GM12878 (cell line): ENCODE data around the gene ARAF. TPM values are rescaled to one million over a fixed set of nuclear protein-coding genes. Genes with fewer than 3 reads are reported as not detected.

ENCODE experiments used
- ATAC-seq: fragments of 200-7000 bp; cut with Tn5 transposase; 3 replicates; pipeline ENCODE4 v1.9.1; 2020; ENCODE audit warnings: mild to moderate bottlenecking, moderate library complexity
- BruUV-seq: library from RNA; stranded (reverse); fragments of 400-500 nt; replicated peaks from 2 replicates; lab custom pipeline; 2021; lab: Mats Ljungman, UMichigan
- CTCF ChIA-PET: fragments of 300-600 bp; sonication (Branson Sonifier 250); formaldehyde crosslinking; extraction: SDS; loops from one replicate; lab custom pipeline; 2021; ENCODE audit warnings: inconsistent platforms; lab: Yijun Ruan, JAX
- POLR2A ChIA-PET: fragments of 350-600 bp; formaldehyde crosslinking; extraction: SDS; loops from one replicate; lab custom pipeline; 2021; ENCODE audit warnings: inconsistent platforms; lab: Charles Lee
- RAD21 ChIA-PET: fragments of 300-600 bp; sonication (Branson Sonifier 250); formaldehyde crosslinking; loops from one replicate; lab custom pipeline; 2023; ENCODE audit warnings: antibody characterized with exemption; ENCODE audit not compliant: unreplicated experiment; lab: Charles Lee
- SMC1A ChIA-PET: fragments of 300-600 bp; sonication (Branson Sonifier 250); formaldehyde crosslinking; loops from one replicate; lab custom pipeline; 2023; ENCODE audit not compliant: unreplicated experiment, uncharacterized antibody; lab: Charles Lee
- DNase-seq: peaks from one replicate; pipeline ENCODE4 v3.0.0-alpha.2; 2011; ENCODE audit warnings: low read depth, low spot score
- FAIRE-seq: peaks from 3 replicates; lab custom pipeline; 2011; peaks lifted over from hg19 to GRCh38; lab: Jason Lieb, UNC
- H2AFZ ChIP-seq: 2 replicates; pipeline ENCODE4 v1.6.0; 2011; ENCODE audit warnings: low read depth, low read length, control low read depth; ENCODE audit not compliant: control insufficient read depth
- H3K27ac ChIP-seq: 2 replicates; pipeline ENCODE4 v1.5.1; 2011; ENCODE audit warnings: control low read depth; ENCODE audit not compliant: control insufficient read depth, insufficient read depth
- H3K27me3 ChIP-seq, 2 experiments: replicated peaks in 1 of 2; 2 replicates each; pipeline versions ENCODE4 v1.6.0 to v1.6.1; 2011; ENCODE audit warnings: low read length in 1 of 2; ENCODE audit not compliant: control insufficient read depth in 2 of 2, insufficient read depth in 2 of 2
- H3K36me3 ChIP-seq, 2 experiments: 2 replicates each; pipeline ENCODE4 v1.5.1; 2011; ENCODE audit warnings: low read length in 1 of 2; ENCODE audit not compliant: control insufficient read depth in 2 of 2, insufficient read depth in 2 of 2
- H3K4me1 ChIP-seq: 2 replicates; pipeline ENCODE4 v1.6.1; 2011; ENCODE audit warnings: mild to moderate bottlenecking, low read length, moderate library complexity, mixed read lengths; ENCODE audit not compliant: control insufficient read depth, insufficient read depth
- H3K4me2 ChIP-seq: 2 replicates; pipeline ENCODE4 v1.6.0; 2011; ENCODE audit warnings: control low read depth; ENCODE audit not compliant: control insufficient read depth, insufficient read depth
- H3K4me3 ChIP-seq: fragments of 200-600 bp; sonication (generic); 2 replicates; pipeline ENCODE4 v1.5.1; 2016
- H3K79me2 ChIP-seq: 2 replicates; pipeline ENCODE4 v1.6.0; 2011; ENCODE audit warnings: low read length; ENCODE audit not compliant: control insufficient read depth, insufficient read depth
- H3K9ac ChIP-seq: 2 replicates; pipeline ENCODE4 v1.8.0; 2011; ENCODE audit warnings: low read length, control low read depth, mixed read lengths; ENCODE audit not compliant: control insufficient read depth, insufficient read depth
- H3K9me3 ChIP-seq: replicated peaks from 3 replicates; pipeline ENCODE4 v1.5.1; 2011; ENCODE audit warnings: mild to moderate bottlenecking, low read length; ENCODE audit not compliant: control insufficient read depth, insufficient read depth
- H4K20me1 ChIP-seq: 2 replicates; pipeline ENCODE4 v1.6.0; 2011; ENCODE audit not compliant: control insufficient read depth, insufficient read depth
- BACH1 ChIP-seq: fragments of 450-650 bp; IDR thresholded peaks from 2 replicates; pipeline ENCODE4 v1.6.1; 2017; ENCODE audit warnings: mild to moderate bottlenecking, borderline replicate concordance
- BHLHE40 ChIP-seq, 2 experiments: fragments of 450-650 bp in 1 of 2; IDR thresholded peaks; 2 replicates each; pipeline ENCODE4 v1.6.1; 2011 to 2017; ENCODE audit warnings: low read depth in 2 of 2, borderline replicate concordance in 1 of 2, improper control_type of control experiment in 1 of 2, low read length in 1 of 2, mild to moderate bottlenecking in 1 of 2
- HCFC1 ChIP-seq: fragments of 150-350 bp; IDR thresholded peaks from 2 replicates; pipeline ENCODE4 v1.6.1; 2014; ENCODE audit warnings: low read length
- JUND ChIP-seq: IDR thresholded peaks from 2 replicates; pipeline ENCODE4 v1.6.1; 2012; ENCODE audit warnings: low read depth, mild to moderate bottlenecking, low read length, improper control_type of control experiment, moderate library complexity
- MXI1 ChIP-seq: fragments of 150-350 bp; IDR thresholded peaks from 2 replicates; pipeline ENCODE4 v1.6.1; 2011; ENCODE audit warnings: low read depth, mild to moderate bottlenecking, inconsistent platforms, low read length, improper control_type of control experiment
- NR2F1 ChIP-seq: fragments of 450-650 bp; conservative IDR thresholded peaks from 2 replicates; pipeline ENCODE4 v1.6.1; 2017; ENCODE audit warnings: mild to moderate bottlenecking
- RAD21 ChIP-seq: IDR thresholded peaks from 2 replicates; pipeline ENCODE4 v1.6.1; 2011; ENCODE audit warnings: mild to moderate bottlenecking, low read depth, low read length, moderate library complexity; ENCODE audit not compliant: insufficient read depth
- RB1 ChIP-seq: fragments of 450-650 bp; formaldehyde crosslinking; IDR thresholded peaks from 2 replicates; pipeline ENCODE4 v1.6.1; 2017; ENCODE audit warnings: mild to moderate bottlenecking, borderline replicate concordance
- RELA ChIP-seq: fragments of 450-650 bp; IDR thresholded peaks from 2 replicates; pipeline ENCODE4 v1.8.0; 2014; ENCODE audit warnings: borderline replicate concordance; ENCODE audit not compliant: partially characterized antibody
- SIX5 ChIP-seq: IDR thresholded peaks from 2 replicates; pipeline ENCODE4 v1.6.1; 2011; ENCODE audit warnings: mild to moderate bottlenecking, low read depth, low read length, moderate library complexity; ENCODE audit not compliant: severe bottlenecking
- SUZ12 ChIP-seq: fragments of 200-600 bp; sonication (generic); IDR thresholded peaks from one replicate; pipeline ENCODE4 v1.6.1; 2018; ENCODE audit warnings: antibody characterized with exemption, mild to moderate bottlenecking; ENCODE audit not compliant: unreplicated experiment
- TBL1XR1 ChIP-seq: IDR thresholded peaks from 2 replicates; pipeline ENCODE4 v1.6.1; 2012; ENCODE audit warnings: low read depth, low read length, improper control_type of control experiment
- WRNIP1 ChIP-seq: IDR thresholded peaks from 2 replicates; pipeline ENCODE4 v1.6.1; 2011; ENCODE audit warnings: low read depth, low read length, improper control_type of control experiment, borderline replicate concordance
- WGBS: methylation state at CpG from one replicate; pipeline ENCODE4 v1.1.6; 2016; ENCODE audit warnings: low lambda C conversion rate; ENCODE audit not compliant: insufficient replicate concordance, insufficient coverage; ENCODE audit errors: missing lambda C conversion rate; 5-methylcytosine and 5-hydroxymethylcytosine counted together
- in situ Hi-C: fragments of 300-500 bp; cut with MboI; formaldehyde crosslinking; loops from 9 replicates; pipeline ENCODE4 v1.14.3; 2018; ENCODE audit warnings: mixed read lengths
- intact Hi-C: fragments of 100-400 bp; cut with micrococcal nuclease; formaldehyde crosslinking; loops from one replicate; pipeline ENCODE4 v1.14.2; 2022; ENCODE audit not compliant: unreplicated experiment
- polyA plus RNA-seq, 11 experiments: library from polyadenylated mRNA; depleted of rRNA in 4 of 11; unstranded in 6 of 11; stranded (reverse) in 5 of 11; fragments of >200 nt; fragmentation: Nextera tagmentation in 4 of 11; fragmentation: Illumina TruSeq in 1 of 11; extraction: Ambion mirVana in 4 of 11; extraction: Trizol in 1 of 11; gene quantifications; 1 replicate in 1 of 11; 2 replicates in 10 of 11; pipeline versions ENCODE4 v1.2.1 to v1.2.3, GENCODE V29; 2011 to 2016; ENCODE audit warnings: inconsistent platforms in 2 of 11, missing spikeins in 2 of 11, low read depth in 1 of 11
- total RNA-seq, 4 experiments: library from RNA; depleted of rRNA in 3 of 4; stranded (reverse); fragments of >200 nt in 3 of 4; fragmentation: Illumina TruSeq in 1 of 4; extraction: Trizol in 1 of 4; gene quantifications; 2 replicates each; pipeline versions ENCODE4 v1.2.1 to v1.2.3, GENCODE V29; 2013 to 2021
- TF ChIP-seq, protein P1 (sequence below): fragments of 450-650 bp; IDR thresholded peaks from 2 replicates; pipeline ENCODE4 v1.6.1; 2017; ENCODE audit warnings: antibody characterized with exemption, mild to moderate bottlenecking, moderate library complexity
- TF ChIP-seq, protein P2 (sequence below): fragments of 450-650 bp; conservative IDR thresholded peaks from 2 replicates; pipeline ENCODE4 v1.6.1; 2017; ENCODE audit warnings: mild to moderate bottlenecking, moderate library complexity
- TF ChIP-seq, protein P3 (sequence below): fragments of 450-650 bp; IDR thresholded peaks from 2 replicates; pipeline ENCODE4 v1.6.1; 2017; ENCODE audit warnings: mild to moderate bottlenecking

Gene ARAF
- total and polyA plus RNA-seq, 10 of the 15 experiments (the other 5 are each of a cell fraction or from before 2014, with no cell fraction given) = 5.0 to 79.2 (median 39.1) TPM

DNA sequence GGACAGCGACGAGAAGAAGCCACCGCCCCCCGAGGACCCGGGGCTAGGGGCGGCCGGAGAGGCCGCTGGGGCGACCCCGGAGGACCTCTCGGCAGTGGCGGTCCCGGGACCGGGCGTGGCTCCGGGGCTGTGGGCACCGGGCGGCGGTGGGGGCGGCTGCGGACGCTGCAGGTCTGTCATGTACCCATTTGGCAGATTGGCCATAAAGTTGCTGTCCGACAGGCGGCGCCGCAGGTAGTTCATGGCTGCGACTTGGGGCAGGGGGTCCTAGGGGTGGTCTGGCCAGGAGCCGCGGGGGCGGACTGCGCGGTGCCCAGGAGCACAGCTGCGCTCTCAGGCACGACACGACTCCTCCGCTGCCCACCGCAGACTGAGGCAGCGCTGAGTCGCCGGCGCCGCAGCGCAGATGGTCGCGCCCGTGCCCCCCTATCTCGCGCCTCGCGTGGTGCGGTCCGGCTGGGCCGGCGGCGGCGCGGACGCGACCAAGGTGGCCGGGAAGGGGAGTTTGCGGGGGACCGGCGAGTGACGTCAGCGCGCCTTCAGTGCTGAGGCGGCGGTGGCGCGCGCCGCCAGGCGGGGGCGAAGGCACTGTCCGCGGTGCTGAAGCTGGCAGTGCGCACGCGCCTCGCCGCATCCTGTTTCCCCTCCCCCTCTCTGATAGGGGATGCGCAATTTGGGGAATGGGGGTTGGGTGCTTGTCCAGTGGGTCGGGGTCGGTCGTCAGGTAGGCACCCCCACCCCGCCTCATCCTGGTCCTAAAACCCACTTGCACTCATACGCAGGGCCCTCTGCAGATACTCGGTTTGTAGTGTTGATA is 58.7 kb downstream of the ARAF start, which contains the start of gene SYN1:
SYN1 (minus strand) TSS at position 372 of the 817 bp plus-strand sequence; CDS start at position 243, 129 bp downstream.
- CTCF ChIA-PET = interaction anchor here (1.2 kb wide), 1 partner anchor 25 kb away, joined by 3 read pairs; no protein-coding TSS in a partner anchor
- Histone ChIP-seq H3K79me2 (no peaks in the 10 kb centered on the region), H3K9ac (no peak within 1 kb of the TSS), H2AFZ (no peak within 1 kb of the TSS), H4K20me1 (no peaks in the 10 kb centered on the region; the same call in 1 of the 2 replicates), H3K4me1 (no peaks in the 10 kb centered on the region), H3K4me3 (no peak within 1 kb of the TSS), H3K9me3 (no peaks in the 10 kb centered on the region; the same call in 2 of the 3 replicates), H3K4me2 (peak within 1 kb of the TSS; percentile 3; the same call in 1 of the 2 replicates), H3K36me3 (no peaks in the 10 kb centered on the region), H3K27ac (no peak within 1 kb of the TSS), H3K27me3 (no peaks in the 10 kb centered on the region)
- no peak for DNase-seq
- peak; percentile 93 for ATAC-seq
- POLR2A ChIA-PET = no interaction called here
- no peak for FAIRE-seq
- no TSS peak for BruUV-seq
- 38% methylated on average over 55 of the region's 88 CpGs for WGBS
- intact Hi-C loops = no loop called here
- in situ Hi-C loops = no loop called here
- SMC1A ChIA-PET = interaction anchor here (1.3 kb wide), 1 partner anchor 37 kb away, joined by 3 read pairs; the partner anchor contains the start of gene TIMP1
- RAD21 ChIA-PET = no interaction called here
- TF ChIP-seq SUZ12 (no peak), BHLHE40 (IDR thresholded peaks at IDR 0.05; ENCODE audit: borderline replicate concordance in 1 of 2, low read depth in 2 of 2, low read length in 1 of 2) (peak; percentile 92 to 96), HCFC1 (no peak), JUND (peak; percentile 96), RELA (peak; percentile 65), RB1 (peak; percentile 73; the same call in 1 of the 2 replicates), SIX5 (peak; percentile 23), BACH1 (peak; percentile 64; the same call in 1 of the 2 replicates), NR2F1 (peak; percentile 55), WRNIP1 (no peak), TBL1XR1 (0 out of 2 replicates have a peak, but pooled peaks have one; percentile 23), RAD21 (no peak), MXI1 (peak; percentile 83)
- TF ChIP-seq, protein P1, sequence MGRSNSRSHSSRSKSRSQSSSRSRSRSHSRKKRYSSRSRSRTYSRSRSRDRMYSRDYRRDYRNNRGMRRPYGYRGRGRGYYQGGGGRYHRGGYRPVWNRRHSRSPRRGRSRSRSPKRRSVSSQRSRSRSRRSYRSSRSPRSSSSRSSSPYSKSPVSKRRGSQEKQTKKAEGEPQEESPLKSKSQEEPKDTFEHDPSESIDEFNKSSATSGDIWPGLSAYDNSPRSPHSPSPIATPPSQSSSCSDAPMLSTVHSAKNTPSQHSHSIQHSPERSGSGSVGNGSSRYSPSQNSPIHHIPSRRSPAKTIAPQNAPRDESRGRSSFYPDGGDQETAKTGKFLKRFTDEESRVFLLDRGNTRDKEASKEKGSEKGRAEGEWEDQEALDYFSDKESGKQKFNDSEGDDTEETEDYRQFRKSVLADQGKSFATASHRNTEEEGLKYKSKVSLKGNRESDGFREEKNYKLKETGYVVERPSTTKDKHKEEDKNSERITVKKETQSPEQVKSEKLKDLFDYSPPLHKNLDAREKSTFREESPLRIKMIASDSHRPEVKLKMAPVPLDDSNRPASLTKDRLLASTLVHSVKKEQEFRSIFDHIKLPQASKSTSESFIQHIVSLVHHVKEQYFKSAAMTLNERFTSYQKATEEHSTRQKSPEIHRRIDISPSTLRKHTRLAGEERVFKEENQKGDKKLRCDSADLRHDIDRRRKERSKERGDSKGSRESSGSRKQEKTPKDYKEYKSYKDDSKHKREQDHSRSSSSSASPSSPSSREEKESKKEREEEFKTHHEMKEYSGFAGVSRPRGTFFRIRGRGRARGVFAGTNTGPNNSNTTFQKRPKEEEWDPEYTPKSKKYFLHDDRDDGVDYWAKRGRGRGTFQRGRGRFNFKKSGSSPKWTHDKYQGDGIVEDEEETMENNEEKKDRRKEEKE = peak; percentile 90
- TF ChIP-seq, protein P2, sequence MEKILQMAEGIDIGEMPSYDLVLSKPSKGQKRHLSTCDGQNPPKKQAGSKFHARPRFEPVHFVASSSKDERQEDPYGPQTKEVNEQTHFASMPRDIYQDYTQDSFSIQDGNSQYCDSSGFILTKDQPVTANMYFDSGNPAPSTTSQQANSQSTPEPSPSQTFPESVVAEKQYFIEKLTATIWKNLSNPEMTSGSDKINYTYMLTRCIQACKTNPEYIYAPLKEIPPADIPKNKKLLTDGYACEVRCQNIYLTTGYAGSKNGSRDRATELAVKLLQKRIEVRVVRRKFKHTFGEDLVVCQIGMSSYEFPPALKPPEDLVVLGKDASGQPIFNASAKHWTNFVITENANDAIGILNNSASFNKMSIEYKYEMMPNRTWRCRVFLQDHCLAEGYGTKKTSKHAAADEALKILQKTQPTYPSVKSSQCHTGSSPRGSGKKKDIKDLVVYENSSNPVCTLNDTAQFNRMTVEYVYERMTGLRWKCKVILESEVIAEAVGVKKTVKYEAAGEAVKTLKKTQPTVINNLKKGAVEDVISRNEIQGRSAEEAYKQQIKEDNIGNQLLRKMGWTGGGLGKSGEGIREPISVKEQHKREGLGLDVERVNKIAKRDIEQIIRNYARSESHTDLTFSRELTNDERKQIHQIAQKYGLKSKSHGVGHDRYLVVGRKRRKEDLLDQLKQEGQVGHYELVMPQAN = peak; percentile 41; the same call in 1 of the 2 replicates
- TF ChIP-seq, protein P3, sequence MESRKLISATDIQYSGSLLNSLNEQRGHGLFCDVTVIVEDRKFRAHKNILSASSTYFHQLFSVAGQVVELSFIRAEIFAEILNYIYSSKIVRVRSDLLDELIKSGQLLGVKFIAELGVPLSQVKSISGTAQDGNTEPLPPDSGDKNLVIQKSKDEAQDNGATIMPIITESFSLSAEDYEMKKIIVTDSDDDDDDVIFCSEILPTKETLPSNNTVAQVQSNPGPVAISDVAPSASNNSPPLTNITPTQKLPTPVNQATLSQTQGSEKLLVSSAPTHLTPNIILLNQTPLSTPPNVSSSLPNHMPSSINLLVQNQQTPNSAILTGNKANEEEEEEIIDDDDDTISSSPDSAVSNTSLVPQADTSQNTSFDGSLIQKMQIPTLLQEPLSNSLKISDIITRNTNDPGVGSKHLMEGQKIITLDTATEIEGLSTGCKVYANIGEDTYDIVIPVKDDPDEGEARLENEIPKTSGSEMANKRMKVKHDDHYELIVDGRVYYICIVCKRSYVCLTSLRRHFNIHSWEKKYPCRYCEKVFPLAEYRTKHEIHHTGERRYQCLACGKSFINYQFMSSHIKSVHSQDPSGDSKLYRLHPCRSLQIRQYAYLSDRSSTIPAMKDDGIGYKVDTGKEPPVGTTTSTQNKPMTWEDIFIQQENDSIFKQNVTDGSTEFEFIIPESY = no peak
